ENCODE measurements around the gene OOSP4A.
A peak's percentile ranks its signal among the peaks of the same experiment; 100 is the strongest.
"Not testable (repeated sequence)": the region's sequence is repeated elsewhere in the genome, so short reads cannot be mapped to it uniquely, and the experiment has no call there.

Gene OOSP4A

GRCh38 chr11:59981106-59981770 lies 17.4 kb downstream of the OOSP4A start:
- DNase-seq: no peak

GRCh38 chr11:59982037-59982436 lies 18.2 kb downstream of the OOSP4A start:
- DNase-seq: not testable (repeated sequence)

- no peak for DNase-seq
Observed at GRCh38 chr11:59983212-59983611, 19.4 kb downstream of the OOSP4A start.

GRCh38 chr11:59984368-59984767 lies 20.5 kb downstream of the OOSP4A start:
- DNase-seq: no peak

- no peak for DNase-seq
Observed at GRCh38 chr11:59990421-59990820, 26.6 kb downstream of the OOSP4A start.

- peak; percentile 77 to 81 for DNase-seq
Observed at GRCh38 chr11:59992425-59992824, 28.6 kb downstream of the OOSP4A start.

- DNase-seq: no peak
Observed at GRCh38 chr11:59997800-59998199, 34.0 kb downstream of the OOSP4A start.

- no peak for DNase-seq
Observed at GRCh38 chr11:59999691-60000090, 35.9 kb downstream of the OOSP4A start.

- DNase-seq: no peak
Observed at GRCh38 chr11:60003729-60004128, 39.9 kb downstream of the OOSP4A start.

- no peak for DNase-seq
Observed at GRCh38 chr11:60005360-60005759, 41.5 kb downstream of the OOSP4A start.

- no peak for DNase-seq
Observed at GRCh38 chr11:60016881-60017280, 53.0 kb downstream of the OOSP4A start, which contains the start of gene OOSP4B. OOSP4B (plus strand) TSS chr11:60017181.

- DNase-seq: no peak
Observed at GRCh38 chr11:60018058-60018457, 54.2 kb downstream of the OOSP4A start.

Data from Kasumi-1 (cell line).